Measurements from ENCODE around the gene ADIPOR1.

DNA sequence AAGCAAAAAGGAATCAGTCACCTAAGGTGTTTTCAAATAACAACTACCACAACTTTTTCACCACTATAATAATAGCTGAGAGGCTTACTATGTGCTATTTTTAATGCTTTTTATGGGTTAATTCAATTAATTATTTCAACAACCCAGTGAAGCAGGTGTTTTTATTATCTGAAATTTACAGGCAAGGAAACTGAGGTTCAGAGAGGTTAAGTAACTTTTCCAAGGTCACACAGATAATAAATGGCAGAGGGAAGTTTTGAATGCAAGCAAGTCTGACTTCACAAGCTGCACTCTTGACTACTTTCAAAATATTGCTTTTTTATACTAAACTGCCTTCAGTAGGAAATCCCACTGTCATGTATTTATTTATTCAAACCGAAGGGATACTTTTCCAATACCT lies 44.8 kb upstream of the ADIPOR1 start:
- TF ChIP-seq, protein P1, sequence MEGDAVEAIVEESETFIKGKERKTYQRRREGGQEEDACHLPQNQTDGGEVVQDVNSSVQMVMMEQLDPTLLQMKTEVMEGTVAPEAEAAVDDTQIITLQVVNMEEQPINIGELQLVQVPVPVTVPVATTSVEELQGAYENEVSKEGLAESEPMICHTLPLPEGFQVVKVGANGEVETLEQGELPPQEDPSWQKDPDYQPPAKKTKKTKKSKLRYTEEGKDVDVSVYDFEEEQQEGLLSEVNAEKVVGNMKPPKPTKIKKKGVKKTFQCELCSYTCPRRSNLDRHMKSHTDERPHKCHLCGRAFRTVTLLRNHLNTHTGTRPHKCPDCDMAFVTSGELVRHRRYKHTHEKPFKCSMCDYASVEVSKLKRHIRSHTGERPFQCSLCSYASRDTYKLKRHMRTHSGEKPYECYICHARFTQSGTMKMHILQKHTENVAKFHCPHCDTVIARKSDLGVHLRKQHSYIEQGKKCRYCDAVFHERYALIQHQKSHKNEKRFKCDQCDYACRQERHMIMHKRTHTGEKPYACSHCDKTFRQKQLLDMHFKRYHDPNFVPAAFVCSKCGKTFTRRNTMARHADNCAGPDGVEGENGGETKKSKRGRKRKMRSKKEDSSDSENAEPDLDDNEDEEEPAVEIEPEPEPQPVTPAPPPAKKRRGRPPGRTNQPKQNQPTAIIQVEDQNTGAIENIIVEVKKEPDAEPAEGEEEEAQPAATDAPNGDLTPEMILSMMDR (IDR thresholded peaks at IDR 0.05) = no peak
- TF ChIP-seq ZFX (IDR thresholded peaks at IDR 0.05; ENCODE audit: borderline replicate concordance) = no peak
